Daoy (cell line): ENCODE results near the gene USP10. TPM values are rescaled to one million over a fixed set of nuclear protein-coding genes. Genes with fewer than 3 reads are reported as not detected.

Experiments used
- DNase-seq: peaks from one replicate; pipeline ENCODE4 v3.0.0-alpha.2; 2015; ENCODE audit warnings: low read depth
- total RNA-seq: library from RNA; depleted of rRNA; stranded (reverse); fragments of >200 nt; shearing (Covaris generic); gene quantifications from 2 replicates; pipeline ENCODE4 v1.2.3, GENCODE V29; 2014

The USP10 gene
- total RNA-seq, 1 experiment from 2014 or later: 38.3 TPM

- DNase-seq: no peak
Measured at GRCh38 chr16:84768808-84769197, 69.0 kb downstream of the USP10 start.

- no peak for DNase-seq
Measured at GRCh38 chr16:84769416-84769815, 69.6 kb downstream of the USP10 start.

GRCh38 chr16:84773312-84773711 is 73.5 kb downstream of the USP10 start:
- no peak for DNase-seq

GRCh38 chr16:84774810-84775209 is 75.0 kb downstream of the USP10 start:
- peak; percentile 49 for DNase-seq

- DNase-seq: no peak
Measured at GRCh38 chr16:84775262-84775810, 75.5 kb downstream of the USP10 start.

- DNase-seq: no peak
Measured at GRCh38 chr16:84777435-84777834, 77.6 kb downstream of the USP10 start.

- no peak for DNase-seq
Measured at GRCh38 chr16:84778720-84779119, 78.9 kb downstream of the USP10 start.

GRCh38 chr16:84780063-84780462 is 80.3 kb downstream of the USP10 start:
- no peak for DNase-seq

GRCh38 chr16:84780544-84781376 is 81.0 kb downstream of the USP10 start:
- no peak for DNase-seq

- DNase-seq: no peak
Measured at GRCh38 chr16:84782846-84783245, 83.0 kb downstream of the USP10 start.

- peak; percentile 40 for DNase-seq
Measured at GRCh38 chr16:84785843-84786581, 86.2 kb downstream of the USP10 start.

GRCh38 chr16:84786605-84787262 is 86.9 kb downstream of the USP10 start:
- no peak for DNase-seq

- no peak for DNase-seq
Measured at GRCh38 chr16:84787263-84787622, 87.4 kb downstream of the USP10 start.

- DNase-seq: no peak
Measured at GRCh38 chr16:84788920-84789391, 89.2 kb downstream of the USP10 start.

GRCh38 chr16:84789431-84789830 is 89.6 kb downstream of the USP10 start:
- DNase-seq: no peak

GRCh38 chr16:84790301-84790700 is 90.5 kb downstream of the USP10 start:
- DNase-seq: no peak

- DNase-seq: no peak
Measured at GRCh38 chr16:84791088-84791487, 91.3 kb downstream of the USP10 start.

- DNase-seq: no peak
Measured at GRCh38 chr16:84791501-84791900, 91.7 kb downstream of the USP10 start.

- no peak for DNase-seq
Measured at GRCh38 chr16:84794186-84794585, 94.4 kb downstream of the USP10 start.

- DNase-seq: no peak
Measured at GRCh38 chr16:84794626-84795025, 94.8 kb downstream of the USP10 start.

GRCh38 chr16:84795329-84796053 is 95.7 kb downstream of the USP10 start:
- DNase-seq: peak; percentile 32
